HFFc6 (cell line): ENCODE measurements around the gene ARL8B. TPM values are rescaled to one million over a fixed set of nuclear protein-coding genes. Genes with fewer than 3 reads are reported as not detected.

Experiments used
- DNase-seq: peaks from one replicate; pipeline ENCODE4 v3.0.0-alpha.2; 2018
- H3K27ac Mint-ChIP-seq: 2 replicates; pipeline ENCODE4 v1.8.0; 2020; ENCODE audit warnings: mild to moderate bottlenecking, mixed read lengths
- H3K27me3 Mint-ChIP-seq: 2 replicates; pipeline ENCODE4 v1.8.0; 2021; ENCODE audit warnings: mild to moderate bottlenecking, moderate library complexity, mixed read lengths; ENCODE audit not compliant: insufficient read depth
- H3K36me3 Mint-ChIP-seq: 2 replicates; pipeline ENCODE4 v1.8.0; 2021; ENCODE audit warnings: low read depth, mixed read lengths
- H3K4me1 Mint-ChIP-seq: 2 replicates; pipeline ENCODE4 v1.8.0; 2020; ENCODE audit warnings: low read depth, mixed read lengths
- H3K4me3 Mint-ChIP-seq: 2 replicates; pipeline ENCODE4 v1.8.0; 2020; ENCODE audit warnings: mild to moderate bottlenecking, moderate library complexity, mixed read lengths
- H3K9me3 Mint-ChIP-seq: 2 replicates; pipeline ENCODE4 v1.8.0; 2020; ENCODE audit warnings: mild to moderate bottlenecking, mixed read lengths
- CTCF ChIP-seq: fragments of 200-600 bp; sonication (generic); IDR thresholded peaks from 2 replicates; pipeline ENCODE4 v1.5.0; 2021; ENCODE audit warnings: antibody characterized with exemption, mild to moderate bottlenecking
- total RNA-seq, 6 experiments: library from RNA; stranded (reverse); fragmentation: NEBNext Ultra II Directional; extraction: Animal tissue kit (Norgen Biotek cat#: 25700); gene quantifications; 2 replicates in 1 of 6; 3 replicates in 5 of 6; pipeline ENCODE4 v1.2.3, GENCODE V29; 2021

ARL8B gene
- total RNA-seq, 6 experiments from 2014 or later = 48.9 to 64.7 (median 53.7) TPM

GRCh38 chr3:5220193-5220592 is 98.1 kb downstream of the ARL8B start:
- Mint-ChIP-seq H3K4me1 (peaks cover 13% of the 10 kb centered on the region; the same call in 1 of the 2 replicates), H3K9me3 (no peaks in the 10 kb centered on the region), H3K27ac (no peak overlapping the region), H3K27me3 (no peaks in the 10 kb centered on the region), H3K36me3 (peaks cover 5% of the 10 kb centered on the region; the same call in 1 of the 2 replicates), H3K4me3 (no peak overlapping the region)
- no peak for TF ChIP-seq CTCF
- DNase-seq = no peak

- no peaks in the 10 kb centered on the region for H3K27me3 Mint-ChIP-seq
- TF ChIP-seq CTCF = no peak
- H3K9me3 Mint-ChIP-seq = no peaks in the 10 kb centered on the region
- H3K36me3 Mint-ChIP-seq = peaks cover 5% of the 10 kb centered on the region; the same call in 1 of the 2 replicates
- no peak overlapping the region for H3K4me3 Mint-ChIP-seq
- H3K4me1 Mint-ChIP-seq = peaks cover 13% of the 10 kb centered on the region; the same call in 1 of the 2 replicates
- no peak overlapping the region for H3K27ac Mint-ChIP-seq
- DNase-seq = no peak
Measured at GRCh38 chr3:5220667-5221431, 98.8 kb downstream of the ARL8B start.

- H3K27ac Mint-ChIP-seq = no peak overlapping the region
- 0 out of 2 replicates have a peak, but pooled peaks cover 3% of the 10 kb centered on the region for H3K36me3 Mint-ChIP-seq
- no peak for DNase-seq
- peaks cover 13% of the 10 kb centered on the region; the same call in 1 of the 2 replicates for H3K4me1 Mint-ChIP-seq
- no peak for TF ChIP-seq CTCF
- no peak overlapping the region for H3K4me3 Mint-ChIP-seq
- H3K27me3 Mint-ChIP-seq = no peaks in the 10 kb centered on the region
- H3K9me3 Mint-ChIP-seq = no peaks in the 10 kb centered on the region
Measured at GRCh38 chr3:5221701-5222100, 99.6 kb downstream of the ARL8B start.

- Mint-ChIP-seq H3K27me3 (no peaks in the 10 kb centered on the region), H3K9me3 (no peaks in the 10 kb centered on the region), H3K4me1 (peaks cover 19% of the 10 kb centered on the region), H3K27ac (no peak overlapping the region), H3K36me3 (no peaks in the 10 kb centered on the region), H3K4me3 (no peak overlapping the region)
- no peak for DNase-seq
- TF ChIP-seq CTCF = no peak
Measured at GRCh38 chr3:5222283-5223005, 100.4 kb downstream of the ARL8B start.

- TF ChIP-seq CTCF = peak; percentile 75
- H3K27ac Mint-ChIP-seq = no peak overlapping the region
- no peaks in the 10 kb centered on the region for H3K36me3 Mint-ChIP-seq
- peaks cover 19% of the 10 kb centered on the region; the same call in 1 of the 2 replicates for H3K4me1 Mint-ChIP-seq
- peak; percentile 40 for DNase-seq
- H3K4me3 Mint-ChIP-seq = peak overlapping the region; percentile 43; the same call in 1 of the 2 replicates
- peaks cover 15% of the 10 kb centered on the region for H3K27me3 Mint-ChIP-seq
- H3K9me3 Mint-ChIP-seq = no peaks in the 10 kb centered on the region
Measured at GRCh38 chr3:5226783-5227182, 104.7 kb downstream of the ARL8B start.
